H9 (cell line): ENCODE data around the gene MAPK11. TPM values are rescaled to one million over a fixed set of nuclear protein-coding genes. Genes with fewer than 3 reads are reported as not detected.

Source experiments
- DNase-seq: peaks from one replicate; pipeline ENCODE4 v3.0.0-alpha.2; 2017
- H2AFZ ChIP-seq: one replicate; pipeline ENCODE4 v1.6.1; 2013; ENCODE audit warnings: mild to moderate bottlenecking, low read length, control low read depth, moderate library complexity
- H2AK5ac ChIP-seq: 2 replicates; pipeline ENCODE4 v1.6.1; 2013; ENCODE audit warnings: low read length, control low read depth, mixed read lengths; ENCODE audit not compliant: insufficient read length
- H2BK120ac ChIP-seq: one replicate; pipeline ENCODE4 v1.6.1; 2013; ENCODE audit warnings: low read depth, mild to moderate bottlenecking, low read length, control low read depth, inconsistent platforms; ENCODE audit not compliant: poor library complexity, severe bottlenecking
- H2BK12ac ChIP-seq: 2 replicates; pipeline ENCODE4 v1.6.1; 2013; ENCODE audit warnings: low read length, control low read depth, mixed read lengths, low read depth; ENCODE audit not compliant: insufficient read length
- H2BK15ac ChIP-seq: 2 replicates; pipeline ENCODE4 v1.6.1; 2013; ENCODE audit warnings: low read depth, low read length, control low read depth
- H2BK20ac ChIP-seq: one replicate; pipeline ENCODE4 v1.6.1; 2013; ENCODE audit warnings: low read depth, mild to moderate bottlenecking, low read length, control low read depth, inconsistent platforms; ENCODE audit not compliant: poor library complexity, severe bottlenecking
- H2BK5ac ChIP-seq: 2 replicates; pipeline ENCODE4 v1.6.1; 2013; ENCODE audit warnings: low read length, control low read depth, mixed read lengths; ENCODE audit not compliant: insufficient read length
- H3K14ac ChIP-seq: 2 replicates; pipeline ENCODE4 v1.6.1; 2013; ENCODE audit warnings: low read length, control low read depth; ENCODE audit not compliant: insufficient read depth
- H3K18ac ChIP-seq: 2 replicates; pipeline ENCODE4 v1.6.1; 2013; ENCODE audit warnings: low read depth, mild to moderate bottlenecking, mixed read lengths, low read length, control low read depth; ENCODE audit not compliant: insufficient read length
- H3K23ac ChIP-seq: 2 replicates; pipeline ENCODE4 v1.6.1; 2013; ENCODE audit warnings: low read length, control low read depth, mixed read lengths, low read depth; ENCODE audit not compliant: insufficient read length
- H3K23me2 ChIP-seq: 2 replicates; pipeline ENCODE4 v1.6.1; 2013; ENCODE audit warnings: low read depth, mild to moderate bottlenecking, mixed read lengths, low read length, control low read depth; ENCODE audit not compliant: insufficient read length, poor library complexity, severe bottlenecking
- H3K27ac ChIP-seq: 2 replicates; pipeline ENCODE4 v1.5.1; 2013; ENCODE audit warnings: low read length, control low read depth, mixed read lengths, low read depth; ENCODE audit not compliant: insufficient read length
- H3K27me3 ChIP-seq: 2 replicates; pipeline ENCODE4 v1.6.1; 2013; ENCODE audit warnings: low read length, control low read depth, inconsistent platforms; ENCODE audit not compliant: insufficient read depth
- H3K4ac ChIP-seq: 2 replicates; pipeline ENCODE4 v1.6.1; 2013; ENCODE audit warnings: low read depth, mild to moderate bottlenecking, control low read depth, inconsistent platforms, low read length, moderate library complexity
- H3K4me1 ChIP-seq: 2 replicates; pipeline ENCODE4 v1.6.1; 2013; ENCODE audit warnings: low read length, control low read depth, inconsistent platforms; ENCODE audit not compliant: insufficient read depth
- H3K4me2 ChIP-seq: 2 replicates; pipeline ENCODE4 v1.6.1; 2013; ENCODE audit warnings: low read length, control low read depth, mixed read lengths; ENCODE audit not compliant: insufficient read length, insufficient read depth
- H3K56ac ChIP-seq: 2 replicates; pipeline ENCODE4 v1.6.1; 2013; ENCODE audit warnings: low read depth, mild to moderate bottlenecking, mixed read lengths, low read length, control low read depth; ENCODE audit not compliant: insufficient read length
- H3K79me1 ChIP-seq: 2 replicates; pipeline ENCODE4 v1.6.1; 2013; ENCODE audit warnings: low read depth, mild to moderate bottlenecking, moderate library complexity, low read length, control low read depth, inconsistent platforms; ENCODE audit not compliant: insufficient read depth, poor library complexity, severe bottlenecking
- H3K79me2 ChIP-seq: 2 replicates; pipeline ENCODE4 v1.6.1; 2013; ENCODE audit warnings: low read length, control low read depth, inconsistent platforms; ENCODE audit not compliant: insufficient read depth
- H3K9ac ChIP-seq: 2 replicates; pipeline ENCODE4 v1.6.1; 2013; ENCODE audit warnings: low read length, control low read depth, mixed read lengths; ENCODE audit not compliant: insufficient read length; ENCODE audit errors: extremely low read depth
- H3K9me3 ChIP-seq: one replicate; pipeline ENCODE4 v1.6.1; 2013; ENCODE audit warnings: low read depth, low read length, inconsistent platforms; ENCODE audit not compliant: control insufficient read depth
- H3T11ph ChIP-seq: one replicate; pipeline ENCODE4 v1.6.1; 2013; ENCODE audit warnings: mild to moderate bottlenecking, low read length, control low read depth, inconsistent platforms
- H4K20me1 ChIP-seq: one replicate; pipeline ENCODE4 v1.6.1; 2013; ENCODE audit not compliant: control insufficient read depth, insufficient read length, insufficient read depth
- H4K5ac ChIP-seq: 2 replicates; pipeline ENCODE4 v1.6.1; 2013; ENCODE audit warnings: low read depth, mild to moderate bottlenecking, mixed read lengths, low read length, control low read depth; ENCODE audit not compliant: insufficient read length
- H4K8ac ChIP-seq: replicated peaks from 2 replicates; pipeline ENCODE4 v1.6.1; 2013; ENCODE audit warnings: low read length, control low read depth, mixed read lengths, low read depth; ENCODE audit not compliant: insufficient read length
- H4K91ac ChIP-seq: 2 replicates; pipeline ENCODE4 v1.6.1; 2013; ENCODE audit warnings: low read depth, mild to moderate bottlenecking, moderate library complexity, mixed read lengths, low read length, control low read depth; ENCODE audit not compliant: insufficient read length
- H3K27ac Mint-ChIP-seq, 3 experiments: 2 replicates in 2 of 3; 3 replicates in 1 of 3; pipeline ENCODE4 v1.8.0; 2020 to 2021; ENCODE audit warnings: mixed read lengths in 3 of 3, mild to moderate bottlenecking in 1 of 3, moderate library complexity in 1 of 3
- H3K27me3 Mint-ChIP-seq: 2 replicates; pipeline ENCODE4 v1.8.0; 2021; ENCODE audit warnings: low read depth, mild to moderate bottlenecking, moderate library complexity, mixed read lengths
- H3K36me3 Mint-ChIP-seq, 3 experiments: 2 replicates in 2 of 3; 3 replicates in 1 of 3; pipeline ENCODE4 v1.8.0; 2020 to 2021; ENCODE audit warnings: low read depth in 3 of 3, mixed read lengths in 3 of 3; ENCODE audit not compliant: insufficient read depth in 1 of 3
- H3K4me1 Mint-ChIP-seq, 2 experiments: 2 replicates each; pipeline ENCODE4 v1.8.0; 2020; ENCODE audit warnings: mixed read lengths in 2 of 2
- H3K4me3 Mint-ChIP-seq, 2 experiments: 2 replicates in 1 of 2; 3 replicates in 1 of 2; pipeline ENCODE4 v1.8.0; 2020 to 2021; ENCODE audit warnings: mild to moderate bottlenecking in 2 of 2, mixed read lengths in 2 of 2, moderate library complexity in 1 of 2
- H3K9me3 Mint-ChIP-seq, 2 experiments: 2 replicates in 1 of 2; 3 replicates in 1 of 2; pipeline ENCODE4 v1.8.0; 2020; ENCODE audit warnings: mild to moderate bottlenecking in 2 of 2, mixed read lengths in 2 of 2, moderate library complexity in 1 of 2
- CTCF ChIP-seq: fragments of 200-600 bp; sonication (generic); conservative IDR thresholded peaks from 3 replicates; pipeline ENCODE4 v1.8.0; 2021; ENCODE audit warnings: antibody characterized with exemption, mild to moderate bottlenecking
- WGBS: extraction: QIAGEN DNeasy Blood & Tissue Kit; methylation state at CpG from one replicate; pipeline ENCODE4 v1.1.7; 2013; ENCODE audit warnings: missing lambda C conversion rate, low lambda C conversion rate, mixed read lengths; ENCODE audit not compliant: insufficient read length; ENCODE audit errors: extremely low coverage; 5-methylcytosine and 5-hydroxymethylcytosine counted together
- total RNA-seq: library from RNA; stranded (reverse); gene quantifications from 2 replicates; pipeline ENCODE4 v1.2.1, GENCODE V29; 2021

Gene MAPK11
- total RNA-seq, 1 experiment from 2014 or later = 1.5 TPM

- H3K4me1 ChIP-seq = no peaks in the 10 kb centered on the region; the same call in 1 of the 2 replicates
- no peak overlapping the region for H2AFZ ChIP-seq
- H3K9me3 ChIP-seq = no peaks in the 10 kb centered on the region
- DNase-seq = no peak
- no peak overlapping the region for H3K27ac ChIP-seq
- H2BK120ac ChIP-seq = no peak overlapping the region
- no peaks in the 10 kb centered on the region for H3K79me2 ChIP-seq
- no peak overlapping the region for H2BK12ac ChIP-seq
- no CpG with 5 or more reads among the region's 23 CpGs for WGBS
- no peak overlapping the region for H2BK5ac ChIP-seq
- peaks cover 2% of the 10 kb centered on the region for H4K20me1 ChIP-seq
- TF ChIP-seq CTCF = no peak
- no peak overlapping the region for H3T11ph ChIP-seq
- no peaks in the 10 kb centered on the region for H3K79me1 ChIP-seq
- peaks cover 12 to 14% of the 10 kb centered on the region in 2 experiments for H3K4me1 Mint-ChIP-seq
- H3K9me3 Mint-ChIP-seq = no peaks in the 10 kb centered on the region
- no peaks in the 10 kb centered on the region for H3K27me3 ChIP-seq
- no peak overlapping the region for H3K4ac ChIP-seq
- H3K23ac ChIP-seq = no peak overlapping the region
- no peak overlapping the region for H4K5ac ChIP-seq
- peaks cover 7% of the 10 kb centered on the region for H3K27me3 Mint-ChIP-seq
- H2BK15ac ChIP-seq = no peak overlapping the region
- H3K9ac ChIP-seq = no peak overlapping the region
- H2BK20ac ChIP-seq = no peak overlapping the region
- peaks cover 3% of the 10 kb centered on the region for H3K23me2 ChIP-seq
- no peak overlapping the region; a peak in 1 of 7 replicates for H3K27ac Mint-ChIP-seq
- H2AK5ac ChIP-seq = no peak overlapping the region
- H4K91ac ChIP-seq = no peak overlapping the region
- H3K18ac ChIP-seq = no peak overlapping the region
- no peak overlapping the region for H3K4me3 Mint-ChIP-seq
- no peak overlapping the region for H4K8ac ChIP-seq
- no peak overlapping the region for H3K14ac ChIP-seq
- no peak overlapping the region for H3K4me2 ChIP-seq
- no peak overlapping the region for H3K56ac ChIP-seq
- H3K36me3 Mint-ChIP-seq = no peaks in the 10 kb centered on the region; a peak in 1 of 7 replicates
These were observed 41.6 kb upstream of the MAPK11 start for GRCh38 chr22:50311606-50312351.
